IPS-11a (cell line): ENCODE results near the gene IFT122.
"Not testable (repeated sequence)": the region's sequence is repeated elsewhere in the genome, so short reads cannot be mapped to it uniquely, and the experiment has no call there.

Experiments
- H3K4me3 ChIP-seq: one replicate; pipeline ENCODE4 v1.5.1; 2013; ENCODE audit warnings: low read depth, low read length, control low read depth

Gene IFT122

DNA sequence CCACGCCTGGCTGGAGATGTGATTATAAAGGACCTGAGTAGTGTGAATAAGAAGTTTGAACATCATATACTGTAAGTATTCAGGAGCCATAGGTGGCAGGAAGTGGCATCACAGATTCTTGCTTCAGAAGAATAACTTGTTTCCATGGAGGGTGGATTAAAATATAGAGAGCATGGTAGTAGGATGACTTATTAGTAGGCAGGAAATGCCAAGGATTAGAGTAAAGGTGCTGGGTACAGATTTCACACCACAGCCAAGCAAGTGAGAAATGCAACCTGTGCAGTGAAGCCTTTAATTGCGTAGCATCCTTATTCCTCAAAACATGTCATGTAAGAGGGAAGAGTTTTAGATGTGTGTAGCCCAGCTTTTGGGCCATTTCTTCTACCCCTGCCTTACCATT, 30.8 kb downstream of the IFT122 start:
- no peak overlapping the region for H3K4me3 ChIP-seq

DNA sequence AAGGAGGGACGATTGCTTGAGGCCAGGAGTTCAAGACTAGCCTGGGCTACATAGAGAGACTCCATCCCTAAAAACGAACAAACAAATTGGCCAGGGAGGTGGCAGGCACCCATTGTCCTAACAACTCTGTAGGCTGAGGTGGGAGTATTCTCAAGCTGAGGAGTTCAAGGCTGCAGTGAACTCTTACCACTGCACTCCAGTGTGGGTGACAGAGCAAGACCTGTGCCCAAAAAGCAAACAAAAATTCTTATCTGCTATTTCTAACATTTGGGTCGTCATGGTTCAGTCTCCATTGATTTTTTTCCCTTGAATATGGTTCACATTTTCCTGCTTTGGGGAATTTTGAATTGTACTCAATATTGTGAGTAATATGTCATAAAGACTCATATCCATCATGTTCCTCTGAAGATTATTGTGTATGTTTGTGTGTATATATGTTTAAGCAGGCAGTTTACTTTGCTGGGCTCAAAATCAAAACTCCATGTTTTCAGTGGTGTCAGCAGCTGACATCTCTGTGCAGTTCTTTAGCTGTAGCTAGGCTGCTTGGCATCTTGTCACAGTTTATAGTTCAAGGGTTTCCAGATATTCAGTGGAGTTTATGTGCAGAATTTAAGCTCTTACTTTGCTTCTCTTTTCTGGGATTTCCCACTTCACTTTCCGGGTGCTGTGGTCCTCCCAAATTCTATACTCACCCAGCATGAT, 33.2 kb downstream of the IFT122 start:
- H3K4me3 ChIP-seq = no peak overlapping the region

- H3K4me3 ChIP-seq = no peak overlapping the region
Observed at GRCh38 chr3:129473769-129474152, 33.7 kb downstream of the IFT122 start.

DNA sequence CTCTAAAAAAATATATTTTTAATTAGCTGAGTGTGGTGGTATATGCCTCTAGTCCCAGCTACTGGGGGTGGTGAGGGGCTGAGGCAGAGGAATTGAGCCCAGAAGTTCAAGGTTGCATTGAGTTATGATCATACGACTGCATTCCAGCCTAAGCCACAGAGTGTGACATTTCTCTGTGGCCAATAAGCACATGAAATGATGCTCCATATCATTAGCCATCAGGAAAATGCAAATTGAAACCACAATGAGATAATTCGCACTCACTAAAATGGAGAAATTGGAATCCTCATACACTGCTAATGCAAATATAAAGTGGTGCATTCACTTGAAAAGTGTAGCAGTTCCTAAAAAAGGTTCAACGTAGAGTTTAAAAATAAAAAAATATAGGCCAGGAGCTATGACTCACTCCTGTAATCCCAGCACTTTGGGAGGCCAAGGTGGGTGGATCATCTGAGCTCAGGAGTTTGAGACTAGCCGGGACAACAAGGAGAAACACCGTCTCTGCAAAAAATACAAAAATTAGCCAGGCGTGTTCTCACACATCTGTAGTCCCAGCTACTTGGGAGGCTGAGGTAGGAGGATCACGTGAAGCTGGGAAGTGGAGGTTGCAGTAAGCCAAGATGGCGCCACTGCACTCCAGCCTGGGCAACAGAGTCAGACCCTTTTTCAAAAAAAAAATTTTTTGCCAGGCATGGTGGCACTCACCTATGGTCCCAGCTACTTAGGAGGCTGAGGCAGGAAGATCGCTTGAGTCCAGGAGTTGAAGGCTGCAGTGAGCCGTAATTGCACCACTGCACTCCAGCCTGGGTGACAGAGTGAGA, 35.2 kb downstream of the IFT122 start:
- H3K4me3 ChIP-seq = no peak overlapping the region

DNA sequence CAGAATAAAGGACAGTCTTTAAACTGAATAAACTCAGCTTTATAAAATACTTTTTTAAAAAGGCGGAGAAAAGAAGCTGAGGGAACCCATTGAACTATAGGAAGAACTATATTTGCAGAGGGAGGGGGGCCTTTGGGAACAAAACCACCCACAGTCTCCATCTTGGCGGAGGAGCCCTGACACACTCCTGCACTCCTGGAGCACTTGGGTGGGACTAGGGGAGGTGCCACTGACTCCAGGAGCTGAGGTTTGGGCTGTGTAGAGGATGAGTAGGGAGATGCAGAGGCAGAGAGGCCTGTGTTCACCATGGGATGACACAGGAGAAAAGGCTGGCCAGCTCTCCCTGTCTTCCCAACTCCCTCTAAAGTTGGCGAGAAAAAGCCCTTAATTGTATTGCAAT, 35.8 kb downstream of the IFT122 start:
- H3K4me3 ChIP-seq = no peak overlapping the region

DNA sequence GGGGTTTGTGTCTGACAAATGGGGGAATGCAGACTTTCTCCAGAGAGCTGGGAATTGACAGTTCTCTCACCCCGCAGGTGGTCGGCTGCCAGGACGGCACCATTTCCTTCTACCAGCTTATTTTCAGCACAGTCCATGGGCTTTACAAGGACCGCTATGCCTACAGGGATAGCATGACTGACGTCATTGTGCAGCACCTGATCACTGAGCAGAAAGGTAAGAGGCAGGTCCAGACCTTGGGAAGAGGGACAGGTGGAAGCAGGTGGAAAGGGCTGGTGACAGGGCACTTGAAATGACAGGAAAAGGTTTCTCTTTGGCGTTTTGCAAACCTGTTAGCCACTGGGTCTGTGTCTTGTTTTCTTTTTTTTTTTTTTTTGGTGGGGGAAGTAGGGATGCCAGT, 36.6 kb downstream of the IFT122 start:
- H3K4me3 ChIP-seq = no peak overlapping the region

DNA sequence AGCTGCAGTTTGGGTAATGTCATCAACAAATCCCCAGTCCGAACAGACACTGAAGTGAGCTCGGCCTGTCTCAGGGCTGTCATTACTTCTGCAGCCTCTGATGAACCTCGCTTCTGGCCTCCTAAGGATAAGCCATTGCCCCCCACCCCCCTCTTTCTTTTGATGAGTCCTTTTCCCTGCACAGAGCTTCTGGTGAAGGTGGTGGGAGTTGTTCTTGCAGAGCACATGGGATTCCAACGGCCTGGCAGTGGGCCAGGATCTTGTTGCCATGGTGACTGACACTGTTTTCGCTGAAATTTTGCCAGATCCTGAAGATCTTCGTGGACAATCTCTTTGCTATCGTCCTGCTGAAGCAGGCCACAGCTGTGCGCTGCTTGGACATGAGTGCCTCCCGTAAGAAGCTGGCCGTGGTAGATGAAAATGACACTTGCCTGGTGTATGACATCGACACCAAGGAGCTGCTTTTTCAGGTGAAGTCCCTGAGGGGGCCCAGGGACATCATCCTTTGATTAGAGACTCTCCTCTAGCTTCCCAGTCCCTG, 41.3 kb downstream of the IFT122 start:
- not testable (repeated sequence) for H3K4me3 ChIP-seq

- no peak overlapping the region for H3K4me3 ChIP-seq
Observed at GRCh38 chr3:129481766-129482332, 41.8 kb downstream of the IFT122 start.

DNA sequence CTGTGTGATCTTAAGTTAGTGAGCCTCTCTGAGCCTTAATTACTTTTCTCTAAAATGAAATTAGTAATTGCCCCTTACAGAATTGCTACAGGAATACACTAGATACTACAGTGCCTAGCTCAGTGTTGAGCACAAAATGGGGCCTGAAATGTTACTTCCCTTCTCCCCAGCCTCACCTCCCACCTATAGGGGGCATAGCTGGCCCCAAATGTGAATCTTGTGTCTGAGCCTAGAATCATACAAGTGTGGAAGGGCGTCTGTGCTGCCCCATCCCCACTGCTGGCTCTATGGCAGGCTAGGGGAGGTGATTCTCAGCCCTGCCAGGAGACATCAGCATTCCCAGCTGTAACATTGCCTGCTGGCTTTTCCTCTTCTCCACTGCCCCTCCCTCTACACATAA, 42.7 kb downstream of the IFT122 start:
- no peak overlapping the region for H3K4me3 ChIP-seq

- no peak overlapping the region for H3K4me3 ChIP-seq
Observed at GRCh38 chr3:129483870-129484269, 43.8 kb downstream of the IFT122 start.

GRCh38 chr3:129485146-129485545, 45.1 kb downstream of the IFT122 start:
- not testable (repeated sequence) for H3K4me3 ChIP-seq

GRCh38 chr3:129485721-129486663, 46.0 kb downstream of the IFT122 start:
- no peak overlapping the region for H3K4me3 ChIP-seq

- H3K4me3 ChIP-seq = no peak overlapping the region
Observed at GRCh38 chr3:129486664-129487035, 46.6 kb downstream of the IFT122 start.

DNA sequence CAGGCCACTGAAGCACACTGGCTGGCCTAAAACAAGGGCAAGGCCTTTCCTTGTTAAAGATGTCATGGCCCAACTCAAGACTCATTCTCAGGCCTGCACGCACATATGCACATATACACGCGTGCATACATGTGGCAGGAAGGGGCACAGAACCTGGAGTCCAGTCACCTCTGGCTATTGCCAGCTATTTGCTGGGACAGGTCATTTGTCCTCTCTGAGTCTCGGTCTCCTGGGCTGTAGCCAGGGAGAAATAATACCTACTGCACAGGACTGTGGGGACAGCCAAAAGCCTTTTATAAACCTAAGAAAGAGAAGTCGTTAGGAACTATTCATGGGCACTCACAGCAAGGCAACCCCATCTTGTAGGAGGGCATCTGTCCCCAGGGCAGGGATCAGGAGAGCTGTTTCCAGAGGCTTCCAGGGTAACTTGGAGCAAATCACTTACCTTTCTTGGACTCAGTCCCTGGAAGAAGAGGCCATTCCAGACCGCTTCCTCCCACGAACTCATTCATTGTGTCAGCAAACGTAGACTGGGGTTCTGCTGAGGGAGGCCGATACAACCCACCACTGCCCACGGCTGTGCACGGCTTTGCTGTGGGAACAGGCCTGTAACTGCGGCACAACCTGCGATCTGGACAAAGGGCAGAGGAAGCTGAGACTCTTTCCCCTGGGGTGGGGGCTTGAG, 47.3 kb downstream of the IFT122 start:
- no peak overlapping the region for H3K4me3 ChIP-seq

GRCh38 chr3:129487868-129488335, 47.9 kb downstream of the IFT122 start:
- H3K4me3 ChIP-seq = not testable (repeated sequence)

DNA sequence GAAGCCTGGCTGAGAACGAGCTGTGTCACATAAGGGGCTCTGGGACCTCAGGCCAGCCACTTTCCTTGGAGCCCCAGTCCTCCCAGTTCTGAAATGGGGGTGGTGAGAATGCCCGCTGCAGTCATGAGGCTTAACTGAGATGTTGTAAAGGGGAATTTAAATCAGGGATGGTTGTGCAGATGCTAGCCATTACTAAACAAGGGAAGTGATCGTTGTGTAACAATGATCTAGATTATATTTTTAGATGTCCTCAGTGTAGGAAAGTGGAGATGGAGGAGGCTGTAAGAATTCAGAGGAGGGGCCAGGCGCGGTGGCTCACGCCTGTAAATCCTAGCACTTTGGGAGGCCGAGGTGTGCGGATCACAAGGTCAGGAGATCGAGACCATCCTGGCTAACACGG, 49.2 kb downstream of the IFT122 start:
- not testable (repeated sequence) for H3K4me3 ChIP-seq

DNA sequence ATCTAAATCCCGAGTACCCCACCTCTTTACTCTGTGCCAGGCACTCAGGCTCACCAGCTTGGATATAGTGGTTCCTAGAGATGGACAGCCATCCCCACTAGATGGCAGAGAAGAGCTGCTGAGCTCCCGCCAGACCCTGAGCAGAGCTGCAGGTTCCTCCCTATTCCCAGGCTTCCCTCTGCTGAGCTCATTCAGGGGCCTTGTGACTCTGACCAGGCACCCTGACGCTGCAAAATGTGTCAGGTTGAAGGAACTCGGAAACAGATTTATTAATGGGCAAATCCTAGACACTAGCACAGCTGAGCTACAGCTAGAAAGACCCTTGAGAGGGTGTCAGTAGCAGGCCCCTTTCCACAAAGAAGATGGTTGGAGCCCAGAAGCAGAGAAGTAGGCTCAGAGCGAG, 50.2 kb downstream of the IFT122 start:
- no peak overlapping the region for H3K4me3 ChIP-seq

DNA sequence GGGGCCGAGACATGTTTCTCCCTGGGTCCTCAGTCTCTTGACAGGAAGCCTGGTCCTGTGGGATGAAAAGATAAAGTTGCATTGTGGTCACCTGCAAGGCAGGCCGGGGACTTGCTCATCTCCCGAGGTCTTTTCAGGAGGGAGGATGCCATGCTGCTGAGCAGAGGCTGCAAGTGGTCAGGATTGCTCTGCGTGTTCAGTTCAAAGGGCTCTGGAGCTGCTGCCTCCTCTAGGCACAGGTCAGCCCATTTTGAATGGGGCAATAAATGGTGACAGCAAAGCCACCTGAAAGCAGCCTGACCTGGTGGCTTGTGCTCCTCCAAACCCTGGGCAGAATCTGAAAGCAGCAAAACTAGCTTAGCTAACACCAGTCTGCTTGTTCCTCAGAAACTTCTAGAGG, 51.1 kb downstream of the IFT122 start:
- H3K4me3 ChIP-seq = not testable (repeated sequence)

- no peak overlapping the region for H3K4me3 ChIP-seq
Observed at GRCh38 chr3:129491794-129492193, 51.8 kb downstream of the IFT122 start.

GRCh38 chr3:129492691-129493090, 52.7 kb downstream of the IFT122 start:
- H3K4me3 ChIP-seq = no peak overlapping the region
